ENCODE measurements around the gene SMAD6.

Gene SMAD6

DNA sequence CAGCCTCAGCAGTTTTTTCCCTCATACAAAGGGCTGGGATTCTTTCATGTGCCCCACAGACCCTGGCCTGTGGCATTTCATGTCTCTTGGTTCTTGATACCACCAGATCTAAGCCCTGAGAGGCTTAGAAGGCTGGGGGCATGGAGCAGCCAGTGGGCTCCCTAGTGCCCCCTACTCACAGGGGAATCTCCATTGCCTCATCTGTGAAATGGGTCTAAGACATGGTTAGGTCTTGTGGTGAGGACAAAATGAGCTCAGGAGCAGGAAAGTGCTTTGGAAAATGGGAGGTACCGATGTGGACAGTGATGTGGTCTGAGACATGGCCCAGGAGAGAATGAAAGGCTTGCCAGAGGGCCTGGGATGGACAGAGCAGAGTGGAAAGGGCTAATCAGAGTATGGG, 94.3 kb downstream of the SMAD6 start:
- DNase-seq (ENCODE audit: low spot score), result no peak

DNA sequence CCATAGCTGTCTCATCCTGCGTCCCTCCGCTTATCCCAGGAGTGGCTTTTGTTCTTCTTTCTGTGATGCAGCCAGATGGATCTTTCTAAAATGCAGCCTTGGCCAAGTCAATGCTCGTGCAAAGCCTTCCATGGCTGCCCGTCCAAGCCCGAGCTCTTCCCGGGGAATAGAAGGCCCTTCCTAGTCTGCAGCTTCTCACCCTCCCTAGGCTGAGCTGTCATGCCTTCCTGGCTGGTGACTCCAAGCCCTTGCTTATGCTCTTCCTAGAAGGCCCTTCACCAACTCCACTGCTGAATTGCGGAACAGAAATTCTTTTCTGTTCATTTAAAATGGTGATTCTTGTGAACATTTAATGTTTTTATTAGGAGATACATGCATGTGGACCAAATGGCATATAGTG, 95.9 kb downstream of the SMAD6 start:
- no peak for DNase-seq (ENCODE audit: low spot score)

DNA sequence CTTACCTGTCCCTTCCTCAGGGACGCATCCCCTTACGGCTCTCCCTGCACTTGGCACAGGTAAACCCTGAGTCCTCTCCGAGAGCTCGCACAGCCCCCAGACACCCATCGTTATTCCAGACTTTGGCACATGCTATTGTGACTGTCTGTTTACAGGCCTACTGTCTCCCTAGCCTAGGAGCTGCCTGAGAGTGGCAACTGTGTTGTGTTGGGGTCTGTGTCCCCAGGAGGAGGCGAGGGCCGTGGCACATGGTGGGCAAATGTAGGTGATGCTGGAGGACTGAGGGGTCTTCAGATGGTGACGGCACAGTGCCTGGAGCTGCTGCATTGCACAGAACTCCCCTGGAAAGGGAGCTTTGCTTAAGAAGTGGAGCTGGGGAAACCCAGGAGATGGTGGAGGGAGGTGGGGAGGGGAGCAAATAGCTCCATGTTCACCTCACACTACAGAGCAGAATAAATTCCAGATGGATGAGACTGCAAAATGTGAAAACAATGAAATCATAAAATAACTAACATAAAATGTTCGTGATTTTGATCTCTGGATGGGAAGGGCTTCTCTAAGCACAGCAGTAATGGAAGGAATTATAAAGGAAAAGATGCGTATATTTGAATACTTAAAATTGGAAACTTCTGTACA, 96.5 kb downstream of the SMAD6 start:
- DNase-seq (ENCODE audit: low spot score), result no peak

DNA sequence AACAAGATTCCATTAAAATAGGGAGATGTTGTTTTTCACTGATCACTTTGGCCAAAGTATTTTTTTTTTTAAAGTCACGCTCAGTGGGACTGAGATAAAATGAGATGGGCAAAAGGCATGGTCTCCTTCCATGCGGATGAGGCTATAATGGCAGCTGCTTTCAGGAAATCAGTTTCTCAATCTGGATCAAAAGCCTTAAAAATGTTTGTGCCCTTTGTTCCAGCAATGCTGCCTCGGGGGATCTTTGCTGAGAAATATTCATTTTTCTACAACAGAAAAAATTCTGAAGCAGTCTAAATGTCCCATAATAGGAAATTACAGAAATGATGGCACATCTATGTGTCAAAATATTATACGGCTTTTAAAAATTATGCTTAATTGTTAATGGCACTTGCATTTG, 97.2 kb downstream of the SMAD6 start:
- no peak for DNase-seq (ENCODE audit: low spot score)

DNA sequence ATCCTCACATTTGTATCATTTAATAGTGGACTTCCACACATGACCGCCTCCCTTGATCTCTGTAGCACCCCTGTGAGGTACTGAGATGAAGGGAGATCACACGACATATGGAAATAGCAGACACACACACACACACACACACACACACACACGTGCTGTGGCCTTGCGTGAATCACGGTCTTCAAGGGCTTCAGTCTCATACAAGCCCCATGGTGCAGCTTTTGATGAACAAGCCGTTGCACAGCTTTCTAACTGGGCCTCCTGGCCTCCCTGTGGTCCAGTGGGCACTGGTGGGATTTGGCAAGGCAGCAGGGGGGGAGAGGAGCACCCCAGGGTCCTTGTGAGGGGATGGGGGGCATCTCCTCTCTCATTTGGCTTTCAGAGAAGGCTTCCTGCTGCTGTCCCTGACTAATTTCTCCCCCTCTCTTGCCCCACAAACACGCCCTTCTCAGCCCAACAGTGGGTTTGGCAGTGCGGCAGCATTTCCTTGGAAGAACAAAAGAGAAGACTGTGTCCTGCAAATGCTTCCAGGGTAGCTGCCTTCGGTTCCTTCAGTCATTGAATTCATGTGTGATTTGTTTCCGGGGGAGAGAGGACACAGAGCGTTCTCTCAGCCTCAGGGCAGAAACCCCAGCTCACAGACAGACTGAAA, 98.7 kb downstream of the SMAD6 start:
- no peak for DNase-seq (ENCODE audit: low spot score)

DNA sequence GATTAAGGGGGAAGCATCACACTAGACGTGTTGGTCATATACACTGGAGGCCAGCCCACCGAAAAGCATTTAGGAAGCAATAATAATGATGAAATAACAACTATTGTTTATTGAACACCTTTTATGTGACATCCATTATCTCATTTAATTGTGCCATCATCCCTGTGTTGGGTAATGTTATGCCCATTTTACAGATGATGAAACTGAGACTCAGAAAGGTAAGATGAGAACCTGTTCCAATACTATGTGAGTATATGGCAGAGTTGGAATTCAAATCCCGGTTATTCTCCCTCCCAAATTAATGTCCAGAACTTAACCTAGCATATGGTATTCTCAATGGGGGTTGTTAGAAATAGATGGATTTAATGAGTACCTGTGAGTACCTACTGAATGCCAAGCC, 99.2 kb downstream of the SMAD6 start:
- DNase-seq (ENCODE audit: low spot score), result no peak

DNA sequence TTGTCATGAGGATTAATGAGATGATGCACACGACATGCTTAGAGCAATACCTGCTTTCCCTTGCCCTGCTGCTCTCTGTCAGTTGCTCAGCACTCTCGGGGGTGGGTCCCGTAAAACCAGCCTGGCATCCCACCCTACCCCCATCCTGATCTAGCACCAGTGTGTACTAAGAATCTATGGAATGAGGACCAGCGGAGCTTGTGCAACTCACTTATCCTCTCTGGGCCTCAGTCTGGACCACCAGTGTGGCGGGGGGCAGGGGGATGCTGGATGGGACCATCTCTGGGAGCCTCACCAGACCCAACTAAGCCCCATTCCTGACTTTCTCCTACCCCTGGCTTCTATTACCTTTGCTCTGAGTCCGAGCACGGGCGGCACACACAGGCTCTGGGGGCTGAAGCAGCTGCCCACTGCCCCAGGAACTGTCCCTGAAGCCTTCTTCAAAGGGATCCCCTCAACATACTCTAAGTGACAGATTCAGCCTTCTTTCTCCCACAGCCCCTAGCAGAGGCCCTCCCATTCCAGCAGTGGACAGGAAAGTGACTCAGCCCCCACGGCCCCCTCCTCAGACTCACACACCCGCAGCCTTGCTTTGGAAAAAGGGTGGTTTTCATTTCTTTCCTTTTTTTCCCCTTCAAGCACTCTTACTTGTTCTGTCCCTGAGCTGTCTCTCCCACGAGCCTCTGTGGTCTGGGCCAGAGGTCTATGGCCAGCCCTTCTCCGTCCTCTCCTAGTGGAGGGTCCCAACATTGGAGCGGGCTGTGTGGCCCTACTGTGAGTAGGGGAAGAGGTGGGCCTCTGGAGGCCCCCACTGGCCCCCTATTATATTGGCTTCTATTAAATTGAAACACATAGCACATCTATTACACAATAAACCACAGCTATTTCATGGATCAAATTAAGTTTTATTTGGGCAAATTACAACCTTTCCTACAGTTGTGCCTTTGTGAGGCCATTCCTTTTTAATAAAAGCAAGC, 100.3 kb downstream of the SMAD6 start:
- no peak for DNase-seq (ENCODE audit: low spot score)

DNA sequence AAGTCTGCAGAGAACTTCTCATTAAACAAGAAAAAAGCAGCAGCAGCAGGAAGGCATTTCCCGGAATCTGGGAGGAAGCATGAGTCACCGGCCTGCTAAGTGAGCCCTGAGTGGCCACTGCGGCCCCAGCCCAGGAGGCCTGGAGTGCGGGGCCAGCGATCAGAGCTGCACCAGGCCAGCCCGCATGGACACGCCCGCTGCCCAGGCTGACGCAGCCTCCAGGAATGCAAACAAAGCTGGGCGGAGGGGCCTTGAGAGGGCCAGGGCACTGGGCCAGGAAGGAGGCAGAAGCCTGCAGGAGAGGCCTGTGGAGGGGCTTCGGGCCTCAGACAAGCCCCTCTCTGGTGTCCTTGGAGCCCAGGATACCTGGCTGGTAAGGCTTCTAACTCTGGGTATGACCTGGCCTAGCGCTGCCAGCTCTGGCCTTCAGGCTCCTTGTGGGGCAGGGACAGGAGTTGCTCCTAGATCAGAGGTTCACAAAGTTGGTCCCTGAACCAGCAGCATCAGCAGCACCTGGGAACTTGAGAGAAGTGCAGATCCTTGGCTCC, 101.2 kb downstream of the SMAD6 start:
- DNase-seq (ENCODE audit: low spot score), result no peak

DNA sequence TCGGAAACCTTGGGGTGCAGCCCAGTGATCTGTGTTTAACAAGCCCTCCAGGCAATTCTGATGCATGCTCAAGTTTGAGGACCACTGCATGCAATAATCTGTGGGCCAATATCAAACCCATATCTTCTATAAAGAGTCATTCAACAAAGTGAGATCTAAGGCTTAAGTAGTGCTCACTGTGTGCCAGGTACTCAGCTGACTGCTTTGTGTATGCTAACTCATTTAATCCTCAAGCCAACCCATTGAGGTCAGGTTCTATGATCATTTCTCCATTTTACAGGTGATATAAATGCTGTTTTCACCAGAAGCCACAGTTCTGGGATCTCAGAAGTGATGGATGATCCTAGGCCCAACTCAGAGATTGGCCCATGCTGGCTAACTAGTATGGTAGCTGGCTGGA, 101.7 kb downstream of the SMAD6 start:
- no peak for DNase-seq (ENCODE audit: low spot score)

DNA sequence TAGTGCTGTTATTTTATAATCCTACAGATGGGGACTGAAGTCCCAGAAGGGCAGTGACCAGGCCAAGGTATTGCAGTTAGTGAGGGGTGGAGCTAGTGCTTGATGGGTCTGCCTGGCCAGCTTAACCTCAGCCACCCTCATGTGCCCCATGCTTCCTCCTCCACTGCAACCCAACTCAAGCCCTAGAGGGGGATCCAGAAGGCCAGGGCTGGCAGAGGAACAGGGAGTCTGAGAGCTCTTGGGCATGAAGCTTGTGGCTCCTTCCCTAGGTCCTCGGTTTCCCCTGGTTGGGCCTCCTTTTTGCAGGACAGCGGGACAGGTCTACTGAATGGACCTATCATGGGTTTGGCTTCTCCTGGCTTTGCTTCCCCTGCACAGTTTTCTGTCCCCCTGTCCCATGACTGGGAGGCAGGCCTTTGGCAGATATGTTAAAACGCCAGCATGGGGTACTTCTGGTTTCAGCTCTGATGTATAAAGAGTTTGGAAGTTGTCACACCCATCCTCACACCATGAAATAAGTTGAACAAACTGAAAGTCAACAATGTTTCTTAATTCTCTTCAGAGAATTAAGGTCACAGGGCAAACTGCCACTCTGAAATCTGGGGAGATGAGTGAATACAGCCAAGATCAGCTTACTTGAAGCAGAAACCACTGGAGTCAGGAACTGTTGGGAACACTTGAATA, 103.3 kb downstream of the SMAD6 start:
- DNase-seq (ENCODE audit: low spot score), result no peak

DNA sequence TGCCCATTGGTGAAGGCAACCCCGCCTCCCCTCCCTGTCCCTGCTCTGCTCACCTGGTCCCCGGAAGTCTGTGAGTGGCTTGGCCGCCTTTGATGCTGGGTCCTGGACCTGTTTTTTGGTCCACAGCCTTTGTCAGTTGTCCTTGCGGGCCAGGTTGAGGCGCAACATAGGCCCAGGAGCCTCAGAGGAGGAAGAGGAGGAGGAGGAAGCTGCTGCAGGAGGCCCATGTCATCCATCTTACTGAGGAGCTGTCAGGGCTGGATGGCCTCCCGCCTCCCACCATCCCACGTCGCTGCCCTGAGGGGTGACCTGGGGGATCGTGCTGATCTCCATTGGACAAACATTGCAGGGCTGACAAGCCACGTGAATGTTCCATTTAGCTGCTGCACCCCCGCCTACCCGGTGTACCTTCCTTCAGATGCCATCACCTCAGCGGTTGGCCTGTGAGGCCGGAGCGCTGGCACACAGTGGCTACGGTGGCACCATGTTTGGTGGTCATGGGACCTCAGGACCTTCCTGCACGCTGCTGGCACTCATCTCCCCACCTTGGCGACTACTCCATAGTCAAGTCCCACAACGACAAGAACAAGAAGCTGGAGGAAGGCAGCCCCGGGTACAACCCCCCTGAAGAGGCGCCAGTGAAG, 106.3 kb downstream of the SMAD6 start:
- no peak for DNase-seq (ENCODE audit: low spot score)

DNA sequence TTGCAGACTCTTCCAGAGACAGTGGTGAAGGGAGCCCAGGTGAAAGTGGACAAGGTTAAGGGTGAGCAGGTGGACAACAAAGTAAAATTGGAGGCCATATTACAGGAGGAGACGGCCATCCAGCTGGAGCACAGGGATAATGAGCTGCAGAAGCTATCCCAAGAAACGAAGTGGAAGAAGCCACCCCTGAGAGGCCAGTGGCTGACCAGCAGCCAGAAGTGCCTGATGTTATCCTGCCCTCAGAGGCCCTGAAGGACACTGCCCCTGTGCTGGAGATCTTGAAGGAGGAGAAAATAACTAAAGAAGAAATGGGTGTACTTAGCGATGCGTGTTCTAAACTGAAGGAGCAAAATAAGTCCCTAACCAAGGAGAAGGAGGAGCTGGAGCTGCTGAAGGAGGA, 107.6 kb downstream of the SMAD6 start:
- DNase-seq (ENCODE audit: low spot score), result no peak

DNA sequence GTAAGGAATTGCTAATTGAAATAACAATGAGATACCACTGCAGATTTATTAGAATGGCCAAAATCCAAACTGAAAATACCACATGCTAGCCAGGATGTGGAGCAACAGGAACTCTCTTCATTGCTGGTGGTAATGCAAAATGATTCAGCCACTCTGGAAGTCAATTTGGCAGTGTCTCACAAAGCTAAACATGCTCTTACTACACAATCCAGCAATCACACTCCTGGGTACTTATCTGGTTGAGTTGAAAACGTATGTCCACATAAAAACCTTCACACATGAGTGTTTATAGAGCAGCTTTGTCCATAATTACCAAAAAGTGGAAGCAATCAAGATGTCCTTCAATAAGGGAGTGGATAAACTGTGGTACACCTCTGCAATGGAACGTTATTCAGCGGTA, 113.3 kb downstream of the SMAD6 start:
- DNase-seq (ENCODE audit: low spot score), result no peak

DNA sequence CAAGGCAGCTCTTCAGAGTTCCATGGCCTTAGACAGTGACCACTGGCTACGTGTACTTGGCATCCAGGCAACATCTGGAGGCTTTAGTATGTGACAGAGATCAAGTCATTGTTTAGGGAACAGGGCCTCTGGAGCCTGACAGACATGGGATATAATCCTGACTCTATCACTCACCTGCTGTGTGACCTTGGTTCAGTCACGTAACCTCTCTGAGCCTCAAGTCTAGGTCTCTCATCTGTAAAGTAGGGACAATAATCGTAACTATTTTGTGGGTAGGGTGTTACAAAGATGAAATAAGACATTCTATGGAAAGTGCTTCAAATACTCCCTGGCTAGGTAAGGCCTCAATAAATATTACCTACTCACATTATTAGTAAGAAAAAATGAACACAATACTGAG, 114.2 kb downstream of the SMAD6 start:
- DNase-seq (ENCODE audit: low spot score), result no peak

DNA sequence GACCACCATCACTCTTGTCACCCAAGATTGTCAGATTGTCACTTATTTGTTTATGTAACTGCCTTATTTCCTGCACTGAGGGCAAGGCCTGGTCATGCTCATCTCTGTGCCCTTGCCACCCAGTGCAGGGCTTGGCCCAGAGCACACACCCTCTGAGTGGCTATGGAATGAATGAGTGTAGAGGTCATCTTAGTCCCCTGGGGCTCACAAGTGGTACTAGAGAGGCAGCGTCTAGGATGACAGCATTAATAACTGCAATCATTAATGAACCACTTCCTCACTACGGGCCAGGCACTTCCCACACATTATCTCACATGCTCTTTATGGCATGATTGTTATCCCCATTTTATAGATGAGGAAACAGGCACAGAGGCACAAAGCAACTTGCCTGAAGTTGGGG, 117.0 kb downstream of the SMAD6 start:
- no peak for DNase-seq (ENCODE audit: low spot score)

DNA sequence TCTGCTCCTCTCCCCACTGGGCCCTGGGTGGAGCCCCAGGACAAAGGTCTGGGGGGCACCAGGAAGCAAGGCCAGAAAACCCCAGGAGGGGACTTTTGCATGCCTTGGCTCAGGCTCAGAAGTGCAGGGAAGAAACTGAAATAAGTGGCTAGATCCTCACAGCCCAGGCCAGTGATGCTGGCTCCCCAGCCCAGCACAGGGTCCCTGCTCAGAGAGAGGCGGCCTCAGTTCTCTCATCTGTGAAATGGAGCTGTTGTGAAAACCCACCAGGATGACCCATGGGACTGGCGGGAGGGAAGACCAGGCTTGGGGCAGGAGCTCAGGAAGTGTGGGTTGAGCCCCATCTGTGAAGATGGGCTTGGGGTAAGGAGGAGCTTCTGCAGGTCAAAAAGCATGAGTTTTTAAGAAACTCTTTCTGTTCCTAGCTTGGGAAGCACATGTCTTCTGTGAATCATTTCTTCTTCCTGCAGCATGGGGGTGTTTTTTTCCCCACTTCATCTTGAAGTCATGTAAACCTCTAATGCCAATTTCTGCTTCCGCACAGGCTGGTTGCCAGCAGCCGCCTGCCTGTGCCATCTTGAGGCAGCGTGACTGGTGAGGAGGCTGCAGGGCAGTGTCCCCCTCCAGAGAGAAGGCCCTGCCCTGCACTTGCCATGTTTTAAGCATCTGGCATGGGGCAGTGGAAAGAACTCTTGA, 118.6 kb downstream of the SMAD6 start:
- no peak for DNase-seq (ENCODE audit: low spot score)

DNA sequence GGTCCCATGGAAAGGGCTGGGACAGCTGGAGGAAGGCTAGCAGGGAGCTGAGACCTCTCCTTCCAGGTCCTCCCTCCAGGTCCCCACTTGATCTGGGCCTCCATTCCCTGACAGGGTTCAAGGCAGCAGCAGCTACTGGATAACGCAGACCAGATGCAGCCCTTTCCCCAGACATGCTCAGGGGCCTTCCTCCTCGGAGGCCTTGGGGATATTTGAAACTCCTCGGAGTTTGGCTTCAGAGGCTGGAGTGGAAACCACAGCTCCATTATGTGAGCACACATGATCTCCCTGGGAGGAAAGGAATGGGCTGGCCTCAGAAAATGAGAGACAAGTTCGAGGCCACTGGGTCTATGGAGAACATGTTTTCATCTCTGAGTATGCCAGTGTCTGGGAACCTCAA, 119.3 kb downstream of the SMAD6 start:
- DNase-seq (ENCODE audit: low spot score), result no peak

DNA sequence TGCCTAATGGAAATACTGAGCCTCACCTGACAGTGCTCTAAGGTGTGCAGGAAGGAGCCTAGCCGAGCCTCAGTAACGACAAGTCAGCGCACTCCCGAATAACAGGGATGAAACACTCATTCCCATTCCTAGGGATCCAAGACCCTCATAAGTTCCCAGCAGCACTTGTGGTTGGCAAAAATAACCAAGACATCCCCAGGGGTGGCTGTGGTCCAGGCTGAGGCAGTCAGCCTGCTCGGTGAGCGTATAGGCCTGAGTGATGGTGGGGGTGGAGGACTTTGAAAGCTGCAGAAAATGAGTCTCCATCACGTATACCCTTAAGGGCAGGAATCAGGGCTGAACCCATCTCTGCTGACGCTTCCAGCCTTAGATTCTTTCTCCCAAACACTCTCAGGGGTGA, 120.1 kb downstream of the SMAD6 start:
- no peak for DNase-seq (ENCODE audit: low spot score)

DNA sequence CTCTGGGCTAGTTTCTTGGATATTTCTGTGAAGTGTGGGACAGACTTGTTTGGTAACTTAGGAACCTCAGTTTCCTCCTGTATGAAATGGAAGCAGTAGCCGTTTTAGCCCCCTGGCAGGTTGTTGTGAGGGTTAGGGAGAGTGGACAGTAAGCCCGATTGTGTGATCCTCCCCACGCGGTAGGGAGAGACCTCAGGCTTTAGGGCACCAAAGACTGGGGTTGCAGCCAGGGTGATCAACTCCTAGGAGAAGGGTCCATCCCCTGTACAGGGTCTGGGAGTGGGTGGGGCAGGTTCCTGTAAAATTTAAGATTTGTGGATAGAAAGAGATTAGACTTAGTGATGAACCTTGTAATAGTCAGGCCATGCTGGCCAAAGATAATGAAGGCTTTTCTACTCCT, 120.5 kb downstream of the SMAD6 start:
- DNase-seq (ENCODE audit: low spot score), result no peak

DNA sequence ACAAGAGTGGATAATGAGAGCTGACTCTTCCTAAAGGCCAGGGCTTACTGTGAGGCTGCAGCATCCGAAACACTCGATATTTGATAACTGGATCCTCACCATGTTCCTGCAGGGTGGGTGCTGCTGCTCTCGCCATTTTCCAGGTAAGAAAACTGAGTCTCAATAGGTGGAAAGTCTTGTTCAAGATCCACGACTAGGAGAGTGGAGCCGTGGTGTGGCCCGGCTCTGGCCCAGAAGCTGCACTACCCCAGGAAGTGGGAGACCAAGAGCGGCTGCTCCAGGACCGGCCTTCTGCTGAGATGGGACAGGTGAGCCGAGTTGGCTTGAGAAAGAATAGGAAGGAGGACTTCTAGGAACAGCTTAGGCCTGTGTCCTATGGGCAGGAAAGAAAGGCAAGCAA, 121.6 kb downstream of the SMAD6 start:
- DNase-seq (ENCODE audit: low spot score), result no peak

DNA sequence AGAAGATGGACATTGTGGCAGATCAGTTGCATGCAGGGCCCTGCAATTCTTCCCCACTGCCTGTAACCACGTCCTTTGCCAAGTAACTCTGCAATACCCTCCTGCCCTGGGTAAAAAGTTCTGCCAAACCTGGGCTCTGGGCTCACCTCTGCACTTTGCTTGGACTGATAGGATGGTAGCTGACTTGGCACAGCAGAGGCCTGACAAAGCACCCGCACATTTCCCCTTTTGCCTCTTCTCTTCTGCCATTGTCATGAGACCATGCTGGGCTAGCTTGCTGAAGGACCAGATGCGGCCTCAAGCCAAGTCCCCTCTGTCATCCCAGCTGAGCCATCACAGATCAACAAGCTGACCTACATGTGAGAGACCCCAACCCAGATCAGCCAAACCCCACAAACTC, 122.4 kb downstream of the SMAD6 start:
- DNase-seq (ENCODE audit: low spot score), result no peak
